K562 (cell line): Measurements from ENCODE around the gene SLC16A1. TPM values are rescaled to one million over a fixed set of nuclear protein-coding genes. Genes with fewer than 3 reads are reported as not detected.

Source experiments
- ARHGAP35 ChIP-seq: fragments of 450-650 bp; IDR thresholded peaks from 2 replicates; pipeline ENCODE4 v1.6.1; 2018; ENCODE audit not compliant: partially characterized antibody
- ASH1L ChIP-seq: fragments of 450-650 bp; IDR thresholded peaks from 2 replicates; pipeline ENCODE4 v1.6.1; 2018; ENCODE audit warnings: borderline replicate concordance, mild to moderate bottlenecking, low read depth; ENCODE audit not compliant: partially characterized antibody
- CUX1 ChIP-seq: fragments of 200-800 bp; sonication (Bioruptor generic); IDR thresholded peaks from 2 replicates; pipeline ENCODE4 v1.6.1; 2016; ENCODE audit warnings: missing genetic modification characterization, missing compliant biosample characterization
- GTF2B ChIP-seq: IDR thresholded peaks from 2 replicates; pipeline ENCODE4 v1.6.1; 2011; ENCODE audit not compliant: insufficient read length; ENCODE audit errors: extremely low read depth
- HNRNPH1 ChIP-seq: fragments of 200-400 bp; formaldehyde crosslinking; optimal IDR thresholded peaks from 2 replicates; pipeline ENCODE3; 2017; ENCODE audit warnings: low read depth, mild to moderate bottlenecking, low read length, moderate library complexity
- LCOR ChIP-seq: sonication (generic); formaldehyde crosslinking; IDR thresholded peaks from 2 replicates; pipeline ENCODE4 v1.8.0; 2022; ENCODE audit warnings: mild to moderate bottlenecking, missing genetic modification reagents
- POLR2AphosphoS5 ChIP-seq: IDR thresholded peaks from 2 replicates; pipeline ENCODE4 v1.6.1; 2011; ENCODE audit warnings: mild to moderate bottlenecking, low read depth, low read length, moderate library complexity; ENCODE audit not compliant: control insufficient read depth, insufficient read depth
- RB1 ChIP-seq: fragments of 450-650 bp; IDR thresholded peaks from 2 replicates; pipeline ENCODE4 v1.6.1; 2017; ENCODE audit warnings: low read depth, mild to moderate bottlenecking
- SIN3B ChIP-seq: fragments of 450-650 bp; IDR thresholded peaks from 2 replicates; pipeline ENCODE4 v1.6.1; 2017; ENCODE audit warnings: low read depth, mild to moderate bottlenecking, moderate library complexity
- SRSF7 ChIP-seq: fragments of 200-400 bp; formaldehyde crosslinking; optimal IDR thresholded peaks from 2 replicates; pipeline ENCODE3; 2017; ENCODE audit warnings: mild to moderate bottlenecking, low read depth, low read length
- SUPT5H ChIP-seq: fragments of 450-650 bp; IDR thresholded peaks from 2 replicates; pipeline ENCODE4 v1.6.1; 2016
- TCFL5 ChIP-seq: fragments of 250-450 bp; sonication (Bioruptor Pico); conservative IDR thresholded peaks from 2 replicates; pipeline ENCODE4 v1.6.1; 2021; ENCODE audit warnings: mild to moderate bottlenecking, moderate library complexity, matching md5 sums
- ZBTB12 ChIP-seq: fragments of 250-450 bp; sonication (Bioruptor Pico); IDR thresholded peaks from 2 replicates; pipeline ENCODE4 v1.4.0; 2020
- ZNF77 ChIP-seq: fragments of 250-450 bp; sonication (Bioruptor Pico); IDR thresholded peaks from 2 replicates; pipeline ENCODE4 v1.5.0; 2020
- polyA plus RNA-seq, 8 experiments: library from polyadenylated mRNA; depleted of rRNA in 4 of 8; stranded (reverse) in 5 of 8; unstranded in 3 of 8; fragments of >200 nt; fragmentation: Nextera tagmentation in 2 of 8; fragmentation: Illumina TruSeq in 1 of 8; extraction: Ambion mirVana in 2 of 8; extraction: Trizol in 1 of 8; gene quantifications; 2 replicates each; pipeline versions ENCODE4 v1.2.1 to v1.2.3, GENCODE V29; 2011 to 2014; ENCODE audit warnings: inconsistent platforms in 1 of 8, missing spikeins in 1 of 8
- total RNA-seq, 7 experiments: library from RNA; depleted of rRNA in 6 of 7; stranded (reverse); fragments of >200 nt in 6 of 7; fragmentation: Illumina TruSeq in 2 of 7; extraction: Trizol in 2 of 7; gene quantifications; 2 replicates each; pipeline versions ENCODE4 v1.2.1 to v1.2.3, GENCODE V29; 2011 to 2021; ENCODE audit warnings: low replicate concordance in 1 of 7
- TF ChIP-seq, protein P1 (sequence below), 3 experiments: fragments of 200-800 bp in 1 of 3; sonication (Bioruptor generic) in 1 of 3; sonication (generic) in 1 of 3; formaldehyde crosslinking in 1 of 3; IDR thresholded peaks; 2 replicates each; pipeline versions ENCODE4 v1.6.1 to v1.8.0; 2016 to 2022; ENCODE audit warnings: mild to moderate bottlenecking in 2 of 3, missing compliant biosample characterization in 2 of 3, missing genetic modification characterization in 2 of 3, missing genetic modification reagents in 1 of 3
- TF ChIP-seq, protein P2 (sequence below): sonication (generic); formaldehyde crosslinking; IDR thresholded peaks from 2 replicates; pipeline ENCODE4 v1.8.1; 2023; ENCODE audit warnings: mild to moderate bottlenecking, missing genetic modification reagents

The SLC16A1 gene
- total and polyA plus RNA-seq, 9 of the 15 experiments (the other 6 are each of a cell fraction or from before 2014, with no cell fraction given) = 73.1 to 244 (median 117) TPM

- TF ChIP-seq CUX1 (CRISPR knock-in tag) (no peak), GTF2B (no peak), RB1 (no peak), POLR2AphosphoS5 (no peak), ZBTB12 (no peak), ASH1L (no peak), ARHGAP35 (no peak), SRSF7 (no peak), SUPT5H (no peak), ZNF77 (CRISPR knock-in tag) (no peak), LCOR (CRISPR knock-in tag) (peak; percentile 70), SIN3B (no peak), TCFL5 (CRISPR knock-in tag) (no peak), HNRNPH1 (no peak)
- TF ChIP-seq, protein P1, sequence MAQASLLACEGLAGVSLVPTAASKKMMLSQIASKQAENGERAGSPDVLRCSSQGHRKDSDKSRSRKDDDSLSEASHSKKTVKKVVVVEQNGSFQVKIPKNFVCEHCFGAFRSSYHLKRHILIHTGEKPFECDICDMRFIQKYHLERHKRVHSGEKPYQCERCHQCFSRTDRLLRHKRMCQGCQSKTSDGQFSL (CRISPR knock-in tag; IDR thresholded peaks at IDR 0.05) = no peak
- TF ChIP-seq, protein P1 (tag; IDR thresholded peaks at IDR 0.05) = no peak; a peak in 1 of 4 replicates
- TF ChIP-seq, protein P2, sequence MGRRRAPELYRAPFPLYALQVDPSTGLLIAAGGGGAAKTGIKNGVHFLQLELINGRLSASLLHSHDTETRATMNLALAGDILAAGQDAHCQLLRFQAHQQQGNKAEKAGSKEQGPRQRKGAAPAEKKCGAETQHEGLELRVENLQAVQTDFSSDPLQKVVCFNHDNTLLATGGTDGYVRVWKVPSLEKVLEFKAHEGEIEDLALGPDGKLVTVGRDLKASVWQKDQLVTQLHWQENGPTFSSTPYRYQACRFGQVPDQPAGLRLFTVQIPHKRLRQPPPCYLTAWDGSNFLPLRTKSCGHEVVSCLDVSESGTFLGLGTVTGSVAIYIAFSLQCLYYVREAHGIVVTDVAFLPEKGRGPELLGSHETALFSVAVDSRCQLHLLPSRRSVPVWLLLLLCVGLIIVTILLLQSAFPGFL (CRISPR knock-in tag) = no peak
Observed at GRCh38 chr1:112904071-112904830, 51.7 kb downstream of the SLC16A1 start (continued).
